ENCODE results near the gene SNAI1. TPM values are rescaled to one million over a fixed set of nuclear protein-coding genes. Genes with fewer than 3 reads are reported as not detected.

SNAI1 gene
- total RNA-seq, 1 donor from 2014 or later = not detected

DNA sequence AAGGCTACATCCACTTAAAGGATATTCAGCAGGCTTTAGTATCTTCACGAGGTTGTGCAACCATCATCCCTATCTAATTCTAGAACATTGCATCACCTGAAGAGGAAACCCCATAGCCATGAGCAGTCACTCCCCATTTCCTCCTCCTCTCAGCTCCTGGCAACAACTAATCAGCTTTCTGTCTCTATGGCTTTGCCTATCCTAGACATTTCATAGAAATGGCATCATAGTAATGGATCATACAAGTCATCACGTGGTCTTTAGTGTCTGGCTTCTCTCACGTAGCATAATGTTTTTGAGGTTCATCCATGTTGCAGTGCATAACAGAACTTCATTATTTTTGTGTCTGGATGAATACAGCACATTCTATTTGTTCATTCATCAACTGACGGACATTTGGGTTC, 20.5 kb downstream of the SNAI1 start:
- no peaks in the 10 kb centered on the region for H3K27me3 ChIP-seq (ENCODE audit: control insufficient read depth, insufficient read depth, low read length)
- DNase-seq (ENCODE audit: low read depth) (peak; percentile 97), FAIRE-seq (no peak)
- TF ChIP-seq, protein P1, sequence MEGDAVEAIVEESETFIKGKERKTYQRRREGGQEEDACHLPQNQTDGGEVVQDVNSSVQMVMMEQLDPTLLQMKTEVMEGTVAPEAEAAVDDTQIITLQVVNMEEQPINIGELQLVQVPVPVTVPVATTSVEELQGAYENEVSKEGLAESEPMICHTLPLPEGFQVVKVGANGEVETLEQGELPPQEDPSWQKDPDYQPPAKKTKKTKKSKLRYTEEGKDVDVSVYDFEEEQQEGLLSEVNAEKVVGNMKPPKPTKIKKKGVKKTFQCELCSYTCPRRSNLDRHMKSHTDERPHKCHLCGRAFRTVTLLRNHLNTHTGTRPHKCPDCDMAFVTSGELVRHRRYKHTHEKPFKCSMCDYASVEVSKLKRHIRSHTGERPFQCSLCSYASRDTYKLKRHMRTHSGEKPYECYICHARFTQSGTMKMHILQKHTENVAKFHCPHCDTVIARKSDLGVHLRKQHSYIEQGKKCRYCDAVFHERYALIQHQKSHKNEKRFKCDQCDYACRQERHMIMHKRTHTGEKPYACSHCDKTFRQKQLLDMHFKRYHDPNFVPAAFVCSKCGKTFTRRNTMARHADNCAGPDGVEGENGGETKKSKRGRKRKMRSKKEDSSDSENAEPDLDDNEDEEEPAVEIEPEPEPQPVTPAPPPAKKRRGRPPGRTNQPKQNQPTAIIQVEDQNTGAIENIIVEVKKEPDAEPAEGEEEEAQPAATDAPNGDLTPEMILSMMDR (IDR thresholded peaks at IDR 0.05; ENCODE audit: insufficient read depth, low read length, severe bottlenecking) = no peak
- H3K36me3 ChIP-seq (ENCODE audit: control insufficient read depth, insufficient read depth, low read length) = no peaks in the 10 kb centered on the region
- H3K4me3 ChIP-seq (ENCODE audit: low read depth, low read length) = no peak overlapping the region

GRCh38 chr20:50004229-50004628, 21.4 kb downstream of the SNAI1 start:
- no peak overlapping the region for H3K4me3 ChIP-seq (ENCODE audit: low read depth, low read length)
- TF ChIP-seq, protein P1 (IDR thresholded peaks at IDR 0.05; ENCODE audit: insufficient read depth, low read length, severe bottlenecking) = no peak
- H3K36me3 ChIP-seq (ENCODE audit: control insufficient read depth, insufficient read depth, low read length) = no peaks in the 10 kb centered on the region
- FAIRE-seq = no peak
- no peak for DNase-seq (ENCODE audit: low read depth)
- H3K27me3 ChIP-seq (ENCODE audit: control insufficient read depth, insufficient read depth, low read length) = no peaks in the 10 kb centered on the region

- DNase-seq (ENCODE audit: low read depth) (no peak), FAIRE-seq (no peak)
- H3K27me3 ChIP-seq (ENCODE audit: control insufficient read depth, insufficient read depth, low read length) = peaks cover 6% of the 10 kb centered on the region
- no peaks in the 10 kb centered on the region for H3K36me3 ChIP-seq (ENCODE audit: control insufficient read depth, insufficient read depth, low read length)
- H3K4me3 ChIP-seq (ENCODE audit: low read depth, low read length) = no peak overlapping the region
- TF ChIP-seq, protein P1 (IDR thresholded peaks at IDR 0.05; ENCODE audit: insufficient read depth, low read length, severe bottlenecking) = no peak
Observed at GRCh38 chr20:50005471-50005981, 22.7 kb downstream of the SNAI1 start.

DNA sequence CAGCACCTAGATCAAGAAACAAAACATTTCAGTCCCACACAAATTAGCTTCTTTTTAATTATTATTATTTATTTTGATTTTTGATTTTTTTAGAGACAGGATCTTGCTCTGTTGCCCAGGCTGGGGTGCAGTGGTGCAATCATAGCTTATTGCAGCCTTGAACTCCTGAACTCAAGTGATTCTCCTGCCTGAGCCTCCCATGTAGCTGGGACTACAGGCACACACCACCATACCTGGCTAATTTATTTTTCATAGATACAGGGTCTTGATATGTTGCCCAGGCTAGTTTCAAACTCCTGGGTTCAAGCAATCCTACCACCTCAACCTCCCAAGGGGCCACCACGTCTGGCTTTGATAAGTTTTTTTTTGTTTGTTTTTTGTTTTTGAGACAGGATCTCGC, 24.6 kb downstream of the SNAI1 start:
- peaks cover 10% of the 10 kb centered on the region for H3K27me3 ChIP-seq (ENCODE audit: control insufficient read depth, insufficient read depth, low read length)
- no peak for DNase-seq (ENCODE audit: low read depth)
- no peak for FAIRE-seq
- H3K36me3 ChIP-seq (ENCODE audit: control insufficient read depth, insufficient read depth, low read length) = no peaks in the 10 kb centered on the region
- TF ChIP-seq, protein P1 (IDR thresholded peaks at IDR 0.05; ENCODE audit: insufficient read depth, low read length, severe bottlenecking) = no peak
- H3K4me3 ChIP-seq (ENCODE audit: low read depth, low read length) = no peak overlapping the region

DNA sequence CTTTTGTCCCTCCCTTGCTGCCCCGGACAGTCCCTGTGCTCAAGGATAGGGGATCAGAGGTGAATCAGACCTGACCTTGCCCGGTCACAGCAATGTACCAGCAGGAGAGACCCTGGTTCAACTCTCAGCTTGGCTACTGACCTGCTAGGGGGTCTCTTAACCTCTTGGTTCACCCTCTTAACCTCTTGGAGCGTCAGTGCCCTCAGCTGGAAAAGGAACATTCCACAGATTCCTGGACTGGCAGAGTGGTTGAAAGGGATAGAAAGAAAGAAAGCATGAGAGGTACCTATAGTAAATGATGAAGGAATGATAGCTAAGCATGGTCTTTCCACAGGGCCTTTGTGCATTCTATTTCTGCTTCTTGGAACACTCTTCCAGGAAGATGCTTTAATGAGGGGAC, 25.2 kb downstream of the SNAI1 start:
- no peak overlapping the region for H3K4me3 ChIP-seq (ENCODE audit: low read depth, low read length)
- no peak for FAIRE-seq
- peaks cover 10% of the 10 kb centered on the region for H3K27me3 ChIP-seq (ENCODE audit: control insufficient read depth, insufficient read depth, low read length)
- H3K36me3 ChIP-seq (ENCODE audit: control insufficient read depth, insufficient read depth, low read length) = no peaks in the 10 kb centered on the region
- TF ChIP-seq, protein P1 (IDR thresholded peaks at IDR 0.05; ENCODE audit: insufficient read depth, low read length, severe bottlenecking) = no peak
- DNase-seq (ENCODE audit: low read depth) = no peak
